Left ventricle myocardium inferior (tissue), 1 donor: ENCODE data around the gene ACTN4. TPM values are rescaled to one million over a fixed set of nuclear protein-coding genes. Genes with fewer than 3 reads are reported as not detected.

Experiments
- DNase-seq: peaks from one replicate; pipeline ENCODE4 v3.0.0-alpha.2; 2020
- H3K27ac ChIP-seq: fragments of 200-600 bp; replicated peaks from 2 replicates; pipeline ENCODE4 v1.8.0; 2021
- H3K27me3 ChIP-seq: fragments of 200-600 bp; 2 replicates; pipeline ENCODE4 v1.8.0; 2021; ENCODE audit warnings: low read depth
- H3K36me3 ChIP-seq: fragments of 200-600 bp; 2 replicates; pipeline ENCODE4 v1.8.0; 2021
- H3K4me1 ChIP-seq: fragments of 200-600 bp; 2 replicates; pipeline ENCODE4 v1.8.0; 2021
- H3K4me3 ChIP-seq: fragments of 200-600 bp; 2 replicates; pipeline ENCODE4 v1.8.0; 2021; ENCODE audit warnings: mild to moderate bottlenecking, moderate library complexity
- H3K9me3 ChIP-seq: fragments of 200-600 bp; replicated peaks from 2 replicates; pipeline ENCODE4 v1.8.0; 2021
- intact Hi-C: fragments of 100-400 bp; cut with micrococcal nuclease; formaldehyde crosslinking; loops from one replicate; pipeline ENCODE4 v1.11.0; 2022
- total RNA-seq: library from RNA; stranded (reverse); fragmentation: NEBNext Ultra II Directional; extraction: Animal tissue kit (Norgen Biotek cat#: 25700); gene quantifications from one replicate; pipeline ENCODE4 v1.2.1, GENCODE V29; 2021
- TF ChIP-seq, protein P1 (sequence below): fragments of 200-600 bp; IDR thresholded peaks from 2 replicates; pipeline ENCODE4 v1.8.0; 2021; ENCODE audit warnings: antibody characterized with exemption, mild to moderate bottlenecking, borderline replicate concordance
- donor health status: DM: no; HTN: yes; CAD: no; lungs with severe emphysema.

Gene ACTN4
- total RNA-seq, 1 donor from 2014 or later = 111 TPM

DNA sequence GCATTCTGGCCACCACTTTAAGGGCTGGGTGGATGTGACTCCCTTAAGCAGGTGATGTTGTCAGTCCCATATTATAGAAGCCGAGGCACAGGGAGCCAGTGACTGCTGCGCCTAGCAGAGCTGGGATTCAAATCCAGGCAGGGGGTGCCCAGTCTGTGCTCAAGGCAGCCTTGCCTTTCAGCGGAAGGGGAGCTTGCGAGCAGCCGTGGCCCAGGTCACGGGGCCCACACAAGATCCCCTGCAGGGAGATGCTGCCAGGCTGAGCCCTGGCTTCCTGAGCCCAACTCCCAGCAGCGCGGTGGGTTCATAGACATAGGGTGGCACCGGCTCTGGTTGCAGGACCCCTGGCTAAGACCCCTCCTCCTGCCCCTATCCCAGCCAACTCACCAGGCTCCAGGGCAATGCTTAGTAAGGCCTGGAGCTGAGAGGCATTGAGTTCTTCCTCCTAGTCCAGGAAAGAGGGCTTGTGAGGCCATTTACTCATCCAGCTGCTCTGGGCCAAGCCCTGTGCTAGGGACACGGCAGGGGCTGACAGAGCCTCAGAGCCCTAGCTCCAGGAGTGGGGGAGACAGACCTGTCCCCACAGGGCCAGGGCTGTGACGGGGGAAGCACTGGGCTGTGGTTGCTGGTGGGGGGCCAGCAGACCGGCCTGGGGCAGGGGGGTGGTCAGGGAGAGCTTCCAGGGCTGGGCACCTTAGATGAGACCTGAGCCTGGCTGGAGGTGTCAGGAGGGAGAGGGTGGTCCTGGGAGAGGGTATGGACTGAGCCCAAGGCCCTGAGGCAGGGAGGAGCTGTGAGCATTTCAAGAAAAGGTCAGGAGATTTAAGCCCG, 87.2 kb downstream of the ACTN4 start:
- no peak overlapping the region for H3K4me3 ChIP-seq
- intact Hi-C loops = no loop called here
- H3K4me1 ChIP-seq = peaks cover 57% of the 10 kb centered on the region
- peak overlapping the region; percentile 57 for H3K27ac ChIP-seq
- no peaks in the 10 kb centered on the region for H3K27me3 ChIP-seq
- no peak for DNase-seq
- H3K9me3 ChIP-seq = no peaks in the 10 kb centered on the region
- TF ChIP-seq, protein P1, sequence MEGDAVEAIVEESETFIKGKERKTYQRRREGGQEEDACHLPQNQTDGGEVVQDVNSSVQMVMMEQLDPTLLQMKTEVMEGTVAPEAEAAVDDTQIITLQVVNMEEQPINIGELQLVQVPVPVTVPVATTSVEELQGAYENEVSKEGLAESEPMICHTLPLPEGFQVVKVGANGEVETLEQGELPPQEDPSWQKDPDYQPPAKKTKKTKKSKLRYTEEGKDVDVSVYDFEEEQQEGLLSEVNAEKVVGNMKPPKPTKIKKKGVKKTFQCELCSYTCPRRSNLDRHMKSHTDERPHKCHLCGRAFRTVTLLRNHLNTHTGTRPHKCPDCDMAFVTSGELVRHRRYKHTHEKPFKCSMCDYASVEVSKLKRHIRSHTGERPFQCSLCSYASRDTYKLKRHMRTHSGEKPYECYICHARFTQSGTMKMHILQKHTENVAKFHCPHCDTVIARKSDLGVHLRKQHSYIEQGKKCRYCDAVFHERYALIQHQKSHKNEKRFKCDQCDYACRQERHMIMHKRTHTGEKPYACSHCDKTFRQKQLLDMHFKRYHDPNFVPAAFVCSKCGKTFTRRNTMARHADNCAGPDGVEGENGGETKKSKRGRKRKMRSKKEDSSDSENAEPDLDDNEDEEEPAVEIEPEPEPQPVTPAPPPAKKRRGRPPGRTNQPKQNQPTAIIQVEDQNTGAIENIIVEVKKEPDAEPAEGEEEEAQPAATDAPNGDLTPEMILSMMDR = no peak
- peaks cover 24% of the 10 kb centered on the region for H3K36me3 ChIP-seq

DNA sequence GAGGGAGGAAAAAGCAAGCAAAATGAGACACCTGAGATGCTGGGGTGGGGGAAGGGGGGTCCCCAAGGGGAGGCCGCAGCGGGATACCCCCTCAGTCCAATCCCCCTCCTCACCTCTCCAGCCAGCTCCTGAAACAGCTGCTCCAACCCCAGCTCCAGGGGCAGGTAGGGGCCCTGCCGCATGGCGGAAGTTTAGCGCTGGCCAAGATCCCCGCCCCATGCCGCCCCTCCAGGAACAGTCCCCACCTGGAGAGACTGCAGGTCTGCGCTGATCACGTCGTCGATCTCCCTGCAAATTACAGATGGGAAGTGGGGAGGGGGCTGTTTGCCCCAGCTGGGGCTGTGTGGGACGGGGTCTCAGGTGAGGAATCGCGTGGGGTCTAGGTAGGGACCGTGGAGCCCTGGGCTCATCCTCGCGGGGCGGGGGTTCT, 87.8 kb downstream of the ACTN4 start:
- Histone ChIP-seq H3K27ac (peak overlapping the region; percentile 57), H3K36me3 (peaks cover 18% of the 10 kb centered on the region), H3K9me3 (no peaks in the 10 kb centered on the region), H3K4me3 (no peak overlapping the region), H3K4me1 (peaks cover 55% of the 10 kb centered on the region), H3K27me3 (no peaks in the 10 kb centered on the region)
- DNase-seq = no peak
- TF ChIP-seq, protein P1 = no peak
- intact Hi-C loops = no loop called here

DNA sequence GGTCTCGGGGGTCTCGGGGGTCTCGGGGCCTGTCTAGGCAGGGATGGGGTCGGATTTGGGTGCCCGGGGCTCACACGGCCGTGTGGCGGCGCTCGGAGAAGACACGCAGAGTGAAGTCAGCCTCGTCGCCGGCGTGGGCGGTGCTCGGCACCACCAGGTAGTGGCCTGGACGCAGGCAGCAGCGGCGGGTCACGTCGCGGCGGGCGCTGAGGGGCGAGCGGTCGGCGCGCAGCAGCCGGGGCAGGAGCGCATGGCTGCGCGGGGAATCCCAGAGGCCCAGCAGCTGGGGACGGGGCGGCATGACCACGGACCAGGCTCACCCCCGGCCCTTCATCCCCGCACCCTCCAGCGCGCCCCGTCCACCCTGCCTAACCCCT, 88.6 kb downstream of the ACTN4 start:
- Histone ChIP-seq H3K27me3 (no peaks in the 10 kb centered on the region), H3K9me3 (no peaks in the 10 kb centered on the region), H3K4me1 (peaks cover 50% of the 10 kb centered on the region), H3K4me3 (peak overlapping the region; percentile 56), H3K27ac (no peak overlapping the region), H3K36me3 (peaks cover 10% of the 10 kb centered on the region)
- peak; percentile 33 for DNase-seq
- TF ChIP-seq, protein P1 = no peak
- intact Hi-C loops = no loop called here

DNA sequence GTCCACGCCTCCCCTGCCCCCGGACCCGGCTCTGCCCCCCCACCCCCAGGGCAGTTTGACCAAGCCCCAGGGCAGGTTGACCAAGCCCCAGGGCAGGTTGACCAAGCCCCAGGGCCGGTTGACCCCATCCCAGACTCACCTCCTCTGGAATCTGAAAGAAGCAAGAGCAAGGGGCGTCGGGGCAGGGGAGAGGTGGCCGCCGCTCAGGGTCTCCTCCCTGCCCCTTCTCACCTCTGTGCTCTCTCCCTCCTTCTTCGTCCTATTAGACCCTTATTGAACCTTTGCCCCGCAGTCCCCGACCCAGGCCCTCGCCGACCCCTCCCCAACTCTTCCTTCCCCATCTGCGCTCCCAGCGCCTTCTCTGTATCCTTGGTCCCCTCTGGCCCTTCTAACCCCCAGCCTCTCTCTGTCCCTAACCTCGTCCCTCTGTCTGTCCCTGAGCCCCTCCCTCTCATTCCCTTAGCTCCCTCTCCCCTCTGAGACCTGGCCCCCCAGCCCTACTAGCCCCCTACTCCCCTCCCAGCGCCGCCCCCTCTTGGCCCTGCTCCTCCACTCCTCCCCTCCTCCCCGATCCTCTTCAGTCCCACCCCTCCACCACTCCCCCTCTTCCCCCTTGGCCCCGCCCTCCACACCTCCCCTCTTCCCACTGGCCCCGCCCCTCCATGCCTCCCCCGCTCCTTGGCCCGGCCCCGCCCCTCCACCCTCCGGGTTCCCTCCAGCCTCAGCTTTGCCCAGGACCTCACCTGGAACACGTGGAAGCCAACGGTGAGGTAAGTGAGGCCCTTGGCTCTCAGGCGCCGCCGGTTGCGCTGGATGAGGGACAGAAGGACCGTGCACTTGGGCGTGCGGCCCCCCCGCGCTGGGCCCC, 89.2 kb downstream of the ACTN4 start:
- Histone ChIP-seq H3K4me3 (peak overlapping the region; percentile 56), H3K4me1 (peaks cover 44% of the 10 kb centered on the region)
- intact Hi-C loops = no loop called here

DNA sequence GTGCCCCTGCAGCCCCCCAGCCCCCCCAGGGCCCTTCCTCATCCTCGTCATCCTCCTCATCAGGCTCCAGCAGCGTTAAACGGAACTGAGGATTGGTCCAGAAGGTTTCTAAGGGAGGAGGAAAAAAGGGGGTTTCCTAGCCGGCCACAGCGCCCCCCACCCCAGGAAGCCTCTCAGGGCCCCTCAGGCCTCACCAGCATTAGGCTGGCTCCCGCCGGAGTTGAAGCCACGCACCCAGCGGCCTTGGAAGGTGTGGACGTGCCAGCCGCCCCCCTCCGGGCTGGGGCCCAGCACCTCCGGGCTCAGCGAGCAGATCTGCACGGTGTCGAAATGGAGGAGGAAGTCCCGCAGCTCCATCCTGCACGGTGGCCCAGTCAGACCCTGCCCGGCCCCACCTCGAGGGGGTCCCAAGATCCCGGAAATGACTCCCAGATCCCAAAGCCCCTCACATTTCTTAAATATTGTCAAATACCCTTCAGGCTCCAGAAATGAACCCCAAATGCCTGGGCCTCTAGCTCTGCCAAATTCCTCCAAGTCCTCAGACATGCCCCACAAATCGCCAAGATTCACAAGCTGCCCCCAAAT, 89.9 kb downstream of the ACTN4 start:
- Histone ChIP-seq H3K27ac (no peak overlapping the region), H3K4me3 (no peak overlapping the region), H3K9me3 (no peaks in the 10 kb centered on the region), H3K4me1 (peaks cover 37% of the 10 kb centered on the region), H3K36me3 (no peaks in the 10 kb centered on the region), H3K27me3 (no peaks in the 10 kb centered on the region)
- TF ChIP-seq, protein P1 = no peak
- intact Hi-C loops = no loop called here
- no peak for DNase-seq

More for the DNA sequence above, 89.2 kb downstream of the ACTN4 start:
- H3K9me3 ChIP-seq = no peaks in the 10 kb centered on the region
- TF ChIP-seq, protein P1 = no peak
- no peak for DNase-seq
- H3K36me3 ChIP-seq = peaks cover 4% of the 10 kb centered on the region
- no peaks in the 10 kb centered on the region for H3K27me3 ChIP-seq
- H3K27ac ChIP-seq = no peak overlapping the region
